Large intestine (tissue), 3 donors: ENCODE measurements around the gene MYBPC3. TPM values are rescaled to one million over a fixed set of nuclear protein-coding genes. Genes with fewer than 3 reads are reported as not detected.
"Not testable (repeated sequence)": the region's sequence is repeated elsewhere in the genome, so short reads cannot be mapped to it uniquely, and the experiment has no call there.

ENCODE experiments used
- DNase-seq, 2 donors: peaks; one replicate each; pipeline versions ENCODE4 v3.0.0 to v3.0.0-alpha.2; 2013
- H3K27ac ChIP-seq: one replicate; pipeline ENCODE4 v1.5.1; 2013; ENCODE audit warnings: low read length
- H3K27me3 ChIP-seq: 2 replicates; pipeline ENCODE4 v1.6.1; 2013; ENCODE audit warnings: low read length; ENCODE audit not compliant: control insufficient read depth, insufficient read depth
- H3K36me3 ChIP-seq: 2 replicates; pipeline ENCODE4 v1.6.1; 2013; ENCODE audit warnings: low read length; ENCODE audit not compliant: control insufficient read depth, insufficient read depth
- H3K4me1 ChIP-seq: one replicate; pipeline ENCODE4 v1.6.1; 2013; ENCODE audit warnings: low read length; ENCODE audit not compliant: control insufficient read depth, insufficient read depth
- H3K4me3 ChIP-seq: one replicate; pipeline ENCODE4 v1.5.1; 2013; ENCODE audit warnings: low read length
- H3K9me3 ChIP-seq: one replicate; pipeline ENCODE4 v1.6.1; 2013; ENCODE audit warnings: mild to moderate bottlenecking, low read depth, low read length, moderate library complexity; ENCODE audit not compliant: control insufficient read depth
- WGBS: methylation state at CpG from one replicate; pipeline ENCODE4 v1.1.5; 2013; ENCODE audit warnings: low lambda C conversion rate; ENCODE audit not compliant: insufficient coverage; 5-methylcytosine and 5-hydroxymethylcytosine counted together
- polyA plus RNA-seq: library from polyadenylated mRNA; unstranded; fragments of 120-200 nt; gene quantifications from one replicate; pipeline ENCODE4 v1.2.1, GENCODE V29; 2013

Gene MYBPC3
- polyA plus RNA-seq, 1 donor = 0.01 TPM

DNA sequence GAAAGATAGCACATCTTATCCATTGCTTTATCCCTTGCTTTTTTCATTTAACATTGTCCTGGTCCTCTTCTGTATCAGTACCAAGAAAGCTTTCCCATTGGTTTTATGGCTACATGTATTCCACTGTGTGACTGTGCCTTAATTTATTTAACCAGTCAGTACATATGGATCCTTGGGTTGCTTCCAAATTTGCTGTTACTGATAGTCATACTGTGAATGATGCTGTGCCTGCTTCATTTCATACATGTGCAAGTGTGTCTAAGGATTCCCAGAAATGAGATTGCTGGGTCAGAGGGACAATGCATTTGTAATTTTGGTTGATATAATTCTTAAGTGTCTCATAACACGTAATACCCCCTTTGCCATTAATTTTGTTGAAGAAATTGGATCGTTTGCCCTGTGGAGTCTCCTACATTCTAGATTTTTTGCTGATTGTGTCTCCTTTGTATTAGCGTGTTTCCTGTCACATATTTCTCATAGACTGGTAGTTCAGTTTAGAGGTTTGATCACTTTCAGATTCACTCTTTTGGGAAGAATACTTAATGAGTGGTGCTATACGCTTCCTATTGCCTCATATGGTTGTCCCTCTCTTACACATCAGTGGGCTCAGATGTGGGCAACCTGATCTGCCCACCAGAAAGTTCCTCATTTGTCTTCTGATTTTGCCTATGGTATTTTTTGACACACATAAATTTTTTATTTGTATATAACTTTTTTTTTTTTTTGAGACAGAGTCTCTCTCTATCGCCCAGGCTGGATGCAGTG, 35.3 kb downstream of the MYBPC3 start:
- no peaks in the 10 kb centered on the region for H3K4me1 ChIP-seq
- H3K27me3 ChIP-seq = no peaks in the 10 kb centered on the region
- no peak overlapping the region for H3K4me3 ChIP-seq
- H3K36me3 ChIP-seq = peaks cover 53% of the 10 kb centered on the region
- no peak overlapping the region for H3K27ac ChIP-seq
- no peak for DNase-seq
- WGBS = 100% methylated on average over 2 of the region's 5 CpGs
- no peaks in the 10 kb centered on the region for H3K9me3 ChIP-seq

DNA sequence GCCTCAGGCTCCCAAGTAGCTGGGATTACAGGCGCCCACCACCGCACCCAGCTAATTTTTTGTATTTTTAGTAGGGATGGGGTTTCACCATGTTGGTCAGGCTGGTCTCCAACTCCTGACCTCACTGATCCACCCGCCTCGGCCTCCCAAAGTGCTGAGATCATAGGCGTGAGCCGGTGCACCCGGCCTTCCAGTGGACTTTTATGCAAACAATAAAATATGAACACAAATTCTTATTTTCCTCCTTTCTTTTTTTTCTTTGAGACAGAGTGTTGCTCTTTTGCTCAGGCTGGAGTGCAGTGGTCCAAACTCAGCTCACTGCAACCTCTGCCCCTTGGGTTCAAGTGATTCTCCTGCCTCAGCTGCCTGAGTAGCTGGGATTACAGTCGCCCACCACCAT, 36.0 kb downstream of the MYBPC3 start:
- not testable (repeated sequence) for H3K4me1 ChIP-seq, H3K4me3 ChIP-seq, DNase-seq, H3K27ac ChIP-seq, H3K27me3 ChIP-seq, H3K9me3 ChIP-seq
- peaks cover 53% of the 10 kb centered on the region for H3K36me3 ChIP-seq
- no CpG with 5 or more reads among the region's 8 CpGs for WGBS

DNA sequence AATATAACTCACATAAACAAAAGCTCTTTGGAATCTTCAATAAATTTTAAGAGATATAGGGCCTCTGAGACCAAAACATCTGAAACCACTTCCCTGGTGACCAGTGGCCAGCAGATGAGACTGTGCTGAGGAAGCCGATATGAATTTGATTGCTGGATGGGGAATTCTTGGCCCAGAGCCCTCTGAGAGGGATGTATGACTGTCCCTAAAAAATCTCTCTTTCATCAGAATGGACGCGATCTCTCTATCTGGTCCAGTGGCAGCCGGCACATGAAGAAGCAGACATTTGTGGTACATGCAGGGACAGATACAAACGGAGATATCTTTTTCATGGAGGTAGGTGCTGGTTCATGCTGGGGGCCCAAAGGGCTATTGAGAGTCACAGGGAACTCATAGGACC, 37.5 kb downstream of the MYBPC3 start:
- peaks cover 64% of the 10 kb centered on the region for H3K36me3 ChIP-seq
- H3K27ac ChIP-seq = no peak overlapping the region
- 100% methylated on average over 2 of the region's 5 CpGs for WGBS
- DNase-seq = no peak
- H3K9me3 ChIP-seq = no peaks in the 10 kb centered on the region
- no peaks in the 10 kb centered on the region for H3K4me1 ChIP-seq
- H3K4me3 ChIP-seq = no peak overlapping the region
- no peaks in the 10 kb centered on the region for H3K27me3 ChIP-seq

DNA sequence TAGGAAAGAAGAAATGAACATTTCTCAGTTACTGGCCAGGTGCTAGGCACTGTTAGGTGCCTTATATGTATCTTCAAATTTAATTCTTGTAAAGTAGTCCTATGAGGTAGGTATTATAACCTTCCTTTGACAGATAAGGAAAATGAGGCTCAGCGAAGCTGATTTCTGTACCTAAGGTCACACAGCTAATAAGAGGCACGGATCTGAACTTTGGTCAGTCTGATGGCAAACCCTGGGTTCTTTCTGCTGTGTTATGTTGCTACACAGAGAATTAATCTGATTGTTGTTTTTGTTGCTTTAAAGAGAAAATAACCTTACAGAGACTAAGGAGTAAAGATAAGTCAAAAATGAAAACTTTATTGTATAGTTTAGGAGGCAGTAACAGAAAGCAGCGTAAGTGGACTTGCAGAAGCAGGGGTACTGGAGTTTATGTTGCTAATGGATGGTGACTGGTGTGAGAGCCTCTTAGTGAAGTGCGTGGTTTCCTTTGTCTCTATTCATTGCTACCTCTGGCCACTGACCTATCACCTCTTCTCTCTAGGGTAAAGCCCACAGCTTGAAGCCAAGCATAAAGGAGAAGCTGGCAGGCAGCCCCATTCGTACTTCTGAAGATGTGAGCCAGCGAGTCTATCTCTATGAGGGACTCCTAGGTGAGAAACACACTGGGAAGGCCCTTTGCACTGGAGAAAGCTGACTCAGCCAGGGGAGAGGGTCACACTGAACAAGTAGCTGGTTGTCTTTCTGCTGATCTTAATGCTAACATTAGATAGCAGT, 44.3 kb downstream of the MYBPC3 start:
- peak in 1 of 2 donors; percentile 25 for DNase-seq
- H3K9me3 ChIP-seq = peaks cover 6% of the 10 kb centered on the region
- peak overlapping the region; percentile 29 for H3K27ac ChIP-seq
- 60% methylated on average over 2 of the region's 6 CpGs for WGBS
- no peaks in the 10 kb centered on the region for H3K27me3 ChIP-seq
- peaks cover 80% of the 10 kb centered on the region for H3K36me3 ChIP-seq
- H3K4me3 ChIP-seq = no peak overlapping the region
- no peaks in the 10 kb centered on the region for H3K4me1 ChIP-seq

DNA sequence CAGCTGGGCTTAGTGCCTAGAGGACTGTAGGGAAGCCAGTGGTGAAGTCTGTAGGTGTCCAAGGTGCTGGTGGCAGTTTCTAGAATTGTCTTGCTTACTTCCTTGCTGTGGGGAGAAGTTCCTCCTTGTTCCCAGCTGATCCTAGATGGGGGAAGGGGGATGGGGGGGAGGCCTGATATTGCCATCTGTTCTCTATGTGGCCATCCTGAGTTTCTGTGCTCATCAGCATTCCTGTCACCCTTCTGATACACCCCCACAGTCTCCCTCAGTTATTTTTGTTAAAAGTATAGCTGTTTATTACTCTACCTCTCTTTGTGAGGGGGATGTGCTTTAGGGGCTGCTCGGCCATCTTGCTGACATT, 46.0 kb downstream of the MYBPC3 start:
- Histone ChIP-seq H3K36me3 (peaks cover 73% of the 10 kb centered on the region), H3K9me3 (peaks cover 17% of the 10 kb centered on the region), H3K27me3 (no peaks in the 10 kb centered on the region), H3K4me3 (no peak overlapping the region), H3K4me1 (no peaks in the 10 kb centered on the region), H3K27ac (no peak overlapping the region)
- no peak for DNase-seq
- 100% methylated on average over 1 of the region's 1 CpG for WGBS

DNA sequence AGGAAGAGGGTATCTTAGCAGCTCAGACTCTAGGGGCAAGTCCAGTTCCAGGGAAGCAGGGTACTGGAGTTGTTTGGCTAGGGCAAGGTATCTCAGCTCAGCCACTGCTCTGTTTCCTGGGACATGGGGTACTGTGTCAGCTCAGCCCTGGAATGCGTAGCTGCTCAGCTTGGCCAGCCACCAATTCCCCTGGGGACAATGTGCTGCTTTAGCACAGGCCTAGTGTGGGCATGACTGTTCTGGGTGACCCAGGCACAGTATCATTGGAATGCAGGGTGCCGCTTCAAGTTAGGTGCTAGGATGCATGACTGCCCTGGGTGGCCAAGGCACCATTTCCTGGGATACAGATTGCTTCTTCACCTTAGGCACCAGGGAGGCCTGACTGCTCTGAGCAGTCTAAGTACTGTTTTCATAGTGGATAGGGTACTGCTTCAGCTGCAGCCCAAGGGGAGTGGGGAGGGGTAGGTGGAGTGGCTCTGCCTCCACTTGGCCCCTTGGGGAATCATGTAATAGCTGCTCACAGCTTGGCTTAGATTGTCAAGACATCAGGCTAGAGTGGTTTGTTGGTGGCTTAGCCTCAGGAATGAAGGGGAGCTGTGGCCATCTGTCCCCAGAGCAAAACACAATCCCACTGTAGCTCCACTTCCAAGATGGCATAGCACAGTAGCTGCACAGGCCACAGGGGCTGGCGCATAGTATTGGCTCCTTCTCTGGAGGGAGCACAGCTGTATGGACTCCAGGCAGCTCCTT, 46.6 kb downstream of the MYBPC3 start:
- Histone ChIP-seq H3K36me3 (peaks cover 68% of the 10 kb centered on the region), H3K27ac (no peak overlapping the region), H3K4me1 (no peaks in the 10 kb centered on the region), H3K4me3 (no peak overlapping the region), H3K9me3 (peaks cover 17% of the 10 kb centered on the region), H3K27me3 (no peaks in the 10 kb centered on the region)
- no peak for DNase-seq
- no CpG with 5 or more reads among the region's 3 CpGs for WGBS

DNA sequence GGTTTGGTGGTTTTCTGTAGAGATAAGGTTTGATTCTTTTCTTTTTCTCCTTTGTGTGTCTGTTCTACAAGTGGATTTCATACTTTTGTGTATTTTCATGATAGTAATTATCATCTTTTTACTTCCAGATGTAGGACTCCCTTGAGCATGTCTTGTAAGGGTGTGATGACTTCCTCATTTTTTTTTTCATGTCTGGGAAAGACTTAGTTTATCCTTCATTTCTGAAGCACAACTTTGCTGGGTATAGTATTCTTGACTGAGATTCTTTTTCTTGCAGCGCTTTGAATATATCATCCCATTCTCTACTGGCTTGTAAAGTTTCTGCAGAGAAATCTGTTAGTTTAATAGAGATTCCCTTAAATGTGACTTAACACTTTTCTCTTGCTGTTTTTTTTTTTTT, 49.6 kb downstream of the MYBPC3 start:
- Histone ChIP-seq H3K27ac (no peak overlapping the region), H3K4me1 (no peaks in the 10 kb centered on the region), H3K4me3 (no peak overlapping the region), H3K36me3 (peaks cover 62% of the 10 kb centered on the region), H3K27me3 (no peaks in the 10 kb centered on the region), H3K9me3 (peaks cover 29% of the 10 kb centered on the region)
- DNase-seq = no peak
- WGBS = 100% methylated on average over 1 of the region's 1 CpG

DNA sequence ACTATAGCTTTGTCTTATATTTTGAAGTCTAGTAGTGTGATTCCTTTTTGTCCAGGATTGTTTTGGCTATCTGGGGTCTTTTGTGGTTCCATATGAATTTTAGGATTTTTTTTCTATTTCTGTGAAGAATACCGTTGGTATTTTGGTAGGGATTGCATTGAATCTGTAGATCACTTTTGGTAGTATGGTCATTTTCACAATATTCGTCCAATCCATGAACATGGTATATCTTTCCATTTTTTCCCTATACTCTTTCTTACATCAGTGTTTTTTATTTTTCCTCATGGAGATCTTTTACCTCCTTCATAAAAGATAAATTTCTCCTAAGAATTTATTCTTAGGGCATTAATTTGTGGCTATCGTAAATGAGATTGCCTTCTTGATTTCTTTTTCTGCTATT, 53.4 kb downstream of the MYBPC3 start:
- no peak for DNase-seq
- peaks cover 29% of the 10 kb centered on the region for H3K9me3 ChIP-seq
- no peaks in the 10 kb centered on the region for H3K27me3 ChIP-seq
- no peaks in the 10 kb centered on the region for H3K4me1 ChIP-seq
- no peak overlapping the region for H3K27ac ChIP-seq
- 100% methylated on average over 1 of the region's 3 CpGs for WGBS
- no peak overlapping the region for H3K4me3 ChIP-seq
- peaks cover 58% of the 10 kb centered on the region for H3K36me3 ChIP-seq

DNA sequence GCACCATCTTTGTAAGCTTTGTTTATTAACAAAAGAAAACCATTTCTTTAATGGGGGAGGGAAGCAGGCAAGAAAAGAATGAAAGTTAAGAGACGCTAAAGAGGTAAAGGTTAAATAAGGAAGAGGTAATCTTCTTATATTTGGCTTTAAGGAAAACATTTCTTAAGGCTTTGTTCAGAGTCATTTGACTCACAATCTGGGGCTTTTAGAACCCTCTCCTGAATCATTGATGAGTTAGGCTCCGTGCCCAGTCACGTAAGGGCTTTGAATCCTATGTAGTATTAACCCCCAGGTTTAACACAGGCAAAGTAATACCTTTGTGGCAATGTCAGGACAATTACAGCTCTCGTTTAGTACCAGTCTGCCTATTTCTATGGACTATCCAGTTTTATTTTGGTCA, 56.5 kb downstream of the MYBPC3 start:
- H3K27ac ChIP-seq = no peak overlapping the region
- peaks cover 69% of the 10 kb centered on the region for H3K36me3 ChIP-seq
- H3K27me3 ChIP-seq = no peaks in the 10 kb centered on the region
- H3K4me1 ChIP-seq = no peaks in the 10 kb centered on the region
- peaks cover 12% of the 10 kb centered on the region for H3K9me3 ChIP-seq
- WGBS = 100% methylated on average over 1 of the region's 4 CpGs
- no peak for DNase-seq
- H3K4me3 ChIP-seq = no peak overlapping the region

DNA sequence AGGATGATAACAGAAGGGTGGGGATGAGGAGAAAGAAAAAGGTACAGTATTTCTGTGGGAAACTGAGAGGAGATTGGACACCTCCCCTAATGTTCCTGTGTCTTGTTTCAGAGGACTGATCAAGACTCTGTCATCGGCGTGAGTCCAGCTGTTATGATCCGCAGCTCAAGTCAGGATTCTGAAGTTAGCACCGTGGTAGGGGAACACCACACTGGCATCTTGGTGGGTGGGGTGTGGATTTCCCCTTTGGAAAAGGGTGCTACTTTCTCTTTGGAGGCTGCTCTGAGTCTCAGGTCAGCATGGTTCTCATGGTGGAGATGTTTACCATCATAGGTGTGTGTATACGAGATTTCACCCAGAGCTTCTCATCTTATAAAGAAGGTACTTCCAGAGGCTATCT, 57.1 kb downstream of the MYBPC3 start:
- peaks cover 12% of the 10 kb centered on the region for H3K9me3 ChIP-seq
- DNase-seq = no peak
- H3K4me1 ChIP-seq = no peaks in the 10 kb centered on the region
- no peak overlapping the region for H3K27ac ChIP-seq
- H3K4me3 ChIP-seq = no peak overlapping the region
- WGBS = 100% methylated on average over 1 of the region's 5 CpGs
- peaks cover 74% of the 10 kb centered on the region for H3K36me3 ChIP-seq
- no peaks in the 10 kb centered on the region for H3K27me3 ChIP-seq
